Activated CD4-positive, alpha-beta T cell treated with anti-CD3 and anti-CD28 coated beads for 24 hours (primary cell): ENCODE results near the gene TFPT.

Source experiments
- DNase-seq, 2 donors: peaks; one replicate each; pipeline ENCODE4 v3.0.0-alpha.2; 2020; ENCODE audit warnings: low read depth in 2 of 2

The TFPT gene

DNA sequence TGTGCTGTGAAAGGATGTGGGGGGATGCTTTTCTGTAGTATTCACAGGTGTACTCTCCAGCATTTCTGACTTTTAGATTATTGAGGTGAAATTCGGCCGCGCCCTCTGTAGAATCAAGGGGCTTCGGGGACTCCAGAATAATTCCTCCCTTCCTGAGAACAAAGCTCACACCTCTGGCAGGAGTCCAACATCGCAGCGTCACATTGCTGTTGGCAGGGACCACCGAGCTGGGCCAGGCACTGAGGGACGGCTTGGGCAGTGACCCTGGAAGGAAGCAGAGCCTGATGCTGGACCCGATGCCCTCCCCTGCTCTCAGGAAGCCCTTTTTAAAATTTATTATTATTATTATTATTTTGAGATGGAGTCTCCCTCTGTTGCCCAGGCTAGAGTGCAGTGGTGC is 40.6 kb downstream of the TFPT start:
- no peak for DNase-seq

DNA sequence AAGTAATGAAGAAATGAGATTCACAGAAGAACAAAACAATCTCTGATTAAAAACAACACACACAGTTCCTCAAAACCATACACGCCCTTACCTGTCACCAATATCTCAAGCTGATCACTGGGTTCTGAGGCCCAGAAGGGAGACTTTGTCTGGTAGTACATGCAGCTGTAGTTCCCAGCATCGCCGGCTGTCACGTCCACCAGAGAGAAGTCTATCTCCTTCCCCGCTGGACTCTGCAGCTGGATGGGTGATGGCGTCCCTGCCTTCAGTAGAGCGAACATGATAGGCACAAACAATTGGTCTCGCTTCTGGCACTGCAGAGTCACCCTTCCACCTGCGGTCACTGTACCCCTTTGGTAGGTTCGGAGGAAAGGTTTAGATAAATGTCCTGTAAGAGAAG is 41.6 kb downstream of the TFPT start:
- no peak for DNase-seq

DNA sequence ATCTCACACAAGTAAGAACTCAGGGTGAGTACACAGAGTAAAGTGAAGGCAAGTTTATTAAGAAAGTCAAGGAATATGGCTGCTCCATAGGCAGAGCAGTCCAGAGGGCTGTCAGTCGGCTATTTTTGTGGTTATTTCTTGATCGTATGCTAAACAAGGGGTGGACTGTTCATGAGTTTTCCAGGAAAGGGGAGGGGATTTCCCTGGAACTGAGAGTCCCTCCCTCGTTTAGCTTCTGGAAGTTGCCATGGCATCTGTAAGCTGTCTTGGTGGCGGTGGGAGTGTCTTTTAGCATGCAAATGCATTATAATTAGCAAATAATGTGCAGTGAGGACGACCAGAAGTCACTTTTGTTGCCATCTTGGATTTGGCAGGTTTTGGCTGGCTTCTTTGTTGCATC is 46.0 kb downstream of the TFPT start:
- DNase-seq, result no peak

DNA sequence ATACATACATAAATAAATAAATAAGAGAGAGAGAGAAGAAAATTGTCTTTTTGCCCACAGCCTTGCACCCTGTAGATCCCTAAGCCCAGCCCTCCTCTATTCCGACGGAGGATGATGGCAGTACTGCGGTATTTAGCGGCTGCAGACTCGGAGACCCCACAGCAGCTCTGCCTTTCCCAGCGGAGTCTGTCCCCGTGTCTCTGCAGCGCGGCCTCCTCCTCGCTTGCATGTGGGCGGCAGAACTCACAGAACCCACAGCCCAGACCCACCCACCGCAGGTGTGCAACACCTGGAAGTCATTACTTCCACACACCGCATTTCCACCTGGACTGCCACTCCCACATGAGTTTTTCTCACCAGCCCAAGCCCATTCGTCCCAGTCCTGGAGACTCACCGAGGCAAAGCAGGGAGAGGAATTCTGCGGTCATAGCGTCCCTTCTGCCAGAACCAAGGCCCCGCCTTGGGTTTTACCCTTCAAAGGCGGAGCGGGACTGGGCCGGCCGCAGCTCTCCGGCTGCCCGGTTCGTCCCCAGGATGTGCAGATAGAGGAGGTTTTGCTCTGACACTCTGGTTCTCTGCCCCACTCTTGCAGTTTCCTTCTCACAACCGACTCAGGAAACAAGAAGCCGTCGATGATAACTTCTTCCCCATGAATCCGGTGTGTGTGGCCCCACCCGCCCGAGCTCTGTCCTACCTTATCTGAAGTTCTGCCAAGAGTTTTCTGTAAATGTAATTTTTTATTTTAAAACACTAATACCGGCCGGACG is 51.9 kb downstream of the TFPT start, which contains the start of gene VSTM1:
TSS of gene VSTM1 (minus strand) at position 548 of the 767 bp plus-strand sequence. CDS start at position 428, 120 bp downstream.
- DNase-seq, result no peak

DNA sequence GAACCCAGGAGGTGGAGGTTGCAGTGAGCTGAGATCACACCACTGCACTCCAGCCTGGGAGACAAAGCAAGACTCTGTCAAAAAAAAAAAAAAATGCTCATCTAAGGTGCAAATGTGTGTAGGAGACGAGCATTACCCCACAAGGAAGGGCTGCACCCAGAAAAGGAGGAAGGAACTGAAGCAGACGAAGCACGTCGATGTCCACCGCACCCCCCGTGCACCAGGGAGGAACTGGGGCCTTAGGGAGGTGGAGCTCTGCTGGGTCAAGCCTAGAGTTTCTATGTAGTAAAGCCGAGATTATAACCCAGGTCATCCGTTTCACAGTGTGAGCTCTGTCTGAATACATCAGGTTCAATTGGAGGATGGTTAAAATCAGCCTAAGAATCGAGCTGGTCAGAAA is 52.8 kb downstream of the TFPT start:
- no peak for DNase-seq
